ENCODE data around the gene AGTR1. TPM values are rescaled to one million over a fixed set of nuclear protein-coding genes. Genes with fewer than 3 reads are reported as not detected.
"Not testable (repeated sequence)": the region's sequence is repeated elsewhere in the genome, so short reads cannot be mapped to it uniquely, and the experiment has no call there.

AGTR1 gene
- total and polyA plus RNA-seq, 3 experiments from 2014 or later = not detected

DNA sequence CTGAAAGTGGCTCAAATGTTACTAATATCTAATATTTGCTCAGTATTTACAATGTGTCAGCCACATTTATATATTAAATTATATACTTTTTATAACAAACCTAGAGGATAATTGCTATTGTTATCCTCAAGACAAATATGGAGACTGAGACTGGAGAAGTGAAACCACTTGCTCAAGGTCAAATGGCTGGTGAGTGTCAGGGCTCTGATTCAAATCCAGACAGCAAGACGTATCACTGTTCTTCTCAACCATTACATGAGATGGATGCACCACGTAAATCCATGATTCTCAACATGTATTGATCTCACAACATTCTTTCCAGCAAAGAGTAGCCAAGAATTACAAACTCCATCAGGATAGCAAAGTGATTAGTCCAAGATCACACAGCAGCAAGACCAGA lies 76.1 kb downstream of the AGTR1 start:
- Mint-ChIP-seq H3K4me1 (no peaks in the 10 kb centered on the region), H3K27ac (no peak overlapping the region), H3K27me3 (no peaks in the 10 kb centered on the region), H3K4me3 (no peak overlapping the region), H3K36me3 (no peaks in the 10 kb centered on the region), H3K9me3 (peaks cover 2 to 27% (median 4%) of the 10 kb centered on the region in 5 donors)
- H3K4me3 ChIP-seq (ENCODE audit: low read length) = no peak overlapping the region
- no peaks in the 10 kb centered on the region for H3K4me1 ChIP-seq (ENCODE audit: insufficient read depth, low read length)
- DNase-seq = no peak
- no peaks in the 10 kb centered on the region for H3K36me3 ChIP-seq (ENCODE audit: insufficient read depth, low read length)
- ChIA-PET CTCF (no interaction called here), POLR2A (no interaction called here)
- no peak overlapping the region for H3K27ac ChIP-seq (ENCODE audit: low read depth, low read length)
- no peaks in the 10 kb centered on the region for H3K27me3 ChIP-seq (ENCODE audit: insufficient read depth, low read length, poor library complexity, severe bottlenecking)
- H3K9me3 ChIP-seq (ENCODE audit: low read length) = no peaks in the 10 kb centered on the region

- Mint-ChIP-seq H3K27me3 (no peaks in the 10 kb centered on the region), H3K4me1 (no peaks in the 10 kb centered on the region), H3K9me3 (peaks cover 0 to 4% (median 1%) of the 10 kb centered on the region in 5 donors), H3K27ac (no peak overlapping the region), H3K36me3 (no peaks in the 10 kb centered on the region), H3K4me3 (no peak overlapping the region)
- no peak overlapping the region for H3K27ac ChIP-seq (ENCODE audit: low read depth, low read length)
- ChIA-PET POLR2A (no interaction called here), CTCF (no interaction called here)
- no peaks in the 10 kb centered on the region for H3K9me3 ChIP-seq (ENCODE audit: low read length)
- H3K4me3 ChIP-seq (ENCODE audit: low read length) = no peak overlapping the region
- no peaks in the 10 kb centered on the region for H3K27me3 ChIP-seq (ENCODE audit: insufficient read depth, low read length, poor library complexity, severe bottlenecking)
- H3K36me3 ChIP-seq (ENCODE audit: insufficient read depth, low read length) = no peaks in the 10 kb centered on the region
- DNase-seq = no peak
- H3K4me1 ChIP-seq (ENCODE audit: insufficient read depth, low read length) = no peaks in the 10 kb centered on the region
Measured at GRCh38 chr3:148778926-148779325, 81.2 kb downstream of the AGTR1 start.

DNA sequence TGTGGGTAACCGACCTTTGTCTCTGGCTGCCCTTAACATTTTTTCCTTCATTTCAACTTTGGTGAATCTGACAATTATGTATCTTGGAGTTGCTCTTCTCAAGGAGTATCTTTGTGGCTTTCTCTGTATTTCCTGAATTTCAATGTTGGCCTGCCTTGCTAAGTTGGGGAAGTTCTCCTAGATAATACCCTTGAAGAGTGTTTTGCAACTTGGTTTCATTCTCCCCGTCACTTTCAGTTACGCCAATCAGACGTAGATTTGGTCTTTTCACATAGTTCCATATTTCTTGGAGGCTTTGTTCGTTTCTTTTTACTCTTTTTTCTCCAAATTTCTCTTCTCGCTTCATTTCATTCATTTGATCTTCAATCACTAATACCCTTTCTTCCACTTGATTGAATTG lies 87.3 kb downstream of the AGTR1 start:
- H3K9me3 ChIP-seq (ENCODE audit: low read length); POLR2A ChIA-PET; H3K27ac Mint-ChIP-seq; H3K27me3 Mint-ChIP-seq; H3K36me3 ChIP-seq (ENCODE audit: insufficient read depth, low read length); H3K4me3 Mint-ChIP-seq; H3K9me3 Mint-ChIP-seq; H3K36me3 Mint-ChIP-seq; CTCF ChIA-PET; H3K4me1 ChIP-seq (ENCODE audit: insufficient read depth, low read length); DNase-seq; H3K4me1 Mint-ChIP-seq; H3K27ac ChIP-seq (ENCODE audit: low read depth, low read length); H3K27me3 ChIP-seq (ENCODE audit: insufficient read depth, low read length, poor library complexity, severe bottlenecking); H3K4me3 ChIP-seq (ENCODE audit: low read length): not testable (repeated sequence)

DNA sequence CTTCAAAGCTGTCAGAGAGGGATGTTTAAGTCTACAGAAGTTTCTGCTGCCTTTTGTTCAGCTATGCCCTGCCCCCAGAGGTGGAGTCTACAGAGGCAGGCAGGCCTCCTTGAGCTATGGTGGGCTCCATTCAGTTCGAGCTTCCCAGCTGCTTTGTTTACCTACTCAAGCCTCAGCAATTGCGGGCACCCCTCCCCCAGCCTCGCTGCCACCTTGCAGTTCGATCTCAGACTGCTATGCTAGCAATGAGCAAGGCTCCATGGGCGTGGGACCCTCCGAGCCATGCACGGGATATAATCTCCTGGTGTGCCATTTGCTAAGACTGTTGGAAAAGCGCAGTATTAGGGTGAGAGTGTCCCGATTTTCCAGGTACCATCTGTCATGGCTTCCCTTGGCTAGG lies 88.5 kb downstream of the AGTR1 start:
- DNase-seq; H3K36me3 Mint-ChIP-seq; H3K4me1 Mint-ChIP-seq; POLR2A ChIA-PET; H3K27ac Mint-ChIP-seq; H3K27ac ChIP-seq (ENCODE audit: low read depth, low read length); H3K27me3 Mint-ChIP-seq; H3K4me3 ChIP-seq (ENCODE audit: low read length); CTCF ChIA-PET; H3K9me3 Mint-ChIP-seq; H3K4me1 ChIP-seq (ENCODE audit: insufficient read depth, low read length); H3K36me3 ChIP-seq (ENCODE audit: insufficient read depth, low read length); H3K9me3 ChIP-seq (ENCODE audit: low read length); H3K27me3 ChIP-seq (ENCODE audit: insufficient read depth, low read length, poor library complexity, severe bottlenecking); H3K4me3 Mint-ChIP-seq: not testable (repeated sequence)

DNA sequence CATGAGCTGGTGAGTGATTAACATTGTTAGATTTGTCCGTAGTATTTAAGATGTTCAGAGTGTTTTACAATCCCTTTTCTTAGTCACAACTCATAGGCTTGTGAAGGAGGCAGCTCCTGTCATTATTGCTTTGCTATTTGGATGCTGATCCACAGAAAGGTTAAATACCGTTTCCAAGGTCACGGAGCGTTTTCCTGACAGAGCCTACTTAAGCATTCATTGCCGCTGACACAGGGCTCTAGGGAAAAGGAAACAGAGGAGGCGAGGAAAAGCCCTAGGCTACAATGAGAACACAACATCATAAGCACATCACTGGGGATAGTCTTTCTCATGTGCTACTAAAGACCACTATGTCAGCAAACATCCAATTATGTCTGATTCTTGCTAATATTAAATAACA lies 91.4 kb downstream of the AGTR1 start:
- no peaks in the 10 kb centered on the region for H3K27me3 Mint-ChIP-seq
- Histone ChIP-seq H3K9me3 (ENCODE audit: low read length) (no peaks in the 10 kb centered on the region), H3K27me3 (ENCODE audit: insufficient read depth, low read length, poor library complexity, severe bottlenecking) (no peaks in the 10 kb centered on the region), H3K4me3 (ENCODE audit: low read length) (no peak overlapping the region), H3K27ac (ENCODE audit: low read depth, low read length) (no peak overlapping the region), H3K4me1 (ENCODE audit: insufficient read depth, low read length) (no peaks in the 10 kb centered on the region), H3K36me3 (ENCODE audit: insufficient read depth, low read length) (no peaks in the 10 kb centered on the region)
- no peaks in the 10 kb centered on the region for H3K36me3 Mint-ChIP-seq
- no peak overlapping the region for H3K4me3 Mint-ChIP-seq
- POLR2A ChIA-PET = no interaction called here
- CTCF ChIA-PET = no interaction called here
- no peaks in the 10 kb centered on the region for H3K9me3 Mint-ChIP-seq
- H3K27ac Mint-ChIP-seq = no peak overlapping the region
- no peak for DNase-seq
- H3K4me1 Mint-ChIP-seq = no peaks in the 10 kb centered on the region

GRCh38 chr3:148789906-148790305 lies 92.2 kb downstream of the AGTR1 start:
- H3K4me3 ChIP-seq (ENCODE audit: low read length) = no peak overlapping the region
- no peaks in the 10 kb centered on the region for H3K4me1 Mint-ChIP-seq
- H3K36me3 ChIP-seq (ENCODE audit: insufficient read depth, low read length) = no peaks in the 10 kb centered on the region
- no peaks in the 10 kb centered on the region for H3K4me1 ChIP-seq (ENCODE audit: insufficient read depth, low read length)
- no peaks in the 10 kb centered on the region for H3K27me3 ChIP-seq (ENCODE audit: insufficient read depth, low read length, poor library complexity, severe bottlenecking)
- POLR2A ChIA-PET = no interaction called here
- DNase-seq = no peak
- CTCF ChIA-PET = no interaction called here
- H3K27ac Mint-ChIP-seq = no peak overlapping the region
- no peaks in the 10 kb centered on the region for H3K27me3 Mint-ChIP-seq
- H3K36me3 Mint-ChIP-seq = no peaks in the 10 kb centered on the region
- H3K4me3 Mint-ChIP-seq = no peak overlapping the region
- no peak overlapping the region for H3K27ac ChIP-seq (ENCODE audit: low read depth, low read length)
- no peaks in the 10 kb centered on the region for H3K9me3 ChIP-seq (ENCODE audit: low read length)
- H3K9me3 Mint-ChIP-seq = no peaks in the 10 kb centered on the region

- H3K27ac Mint-ChIP-seq = no peak overlapping the region
- no peaks in the 10 kb centered on the region for H3K9me3 Mint-ChIP-seq
- H3K27me3 Mint-ChIP-seq = no peaks in the 10 kb centered on the region
- no peaks in the 10 kb centered on the region for H3K4me1 Mint-ChIP-seq
- H3K36me3 Mint-ChIP-seq = no peaks in the 10 kb centered on the region
- H3K27ac ChIP-seq (ENCODE audit: low read depth, low read length) = no peak overlapping the region
- no peaks in the 10 kb centered on the region for H3K36me3 ChIP-seq (ENCODE audit: insufficient read depth, low read length)
- H3K9me3 ChIP-seq (ENCODE audit: low read length) = no peaks in the 10 kb centered on the region
- ChIA-PET CTCF (no interaction called here), POLR2A (no interaction called here)
- H3K27me3 ChIP-seq (ENCODE audit: insufficient read depth, low read length, poor library complexity, severe bottlenecking) = no peaks in the 10 kb centered on the region
- no peak overlapping the region for H3K4me3 ChIP-seq (ENCODE audit: low read length)
- DNase-seq = no peak
- no peaks in the 10 kb centered on the region for H3K4me1 ChIP-seq (ENCODE audit: insufficient read depth, low read length)
- H3K4me3 Mint-ChIP-seq = no peak overlapping the region
Measured at GRCh38 chr3:148790370-148790769, 92.7 kb downstream of the AGTR1 start.

GRCh38 chr3:148790851-148791735 lies 93.4 kb downstream of the AGTR1 start:
- Mint-ChIP-seq H3K27ac (no peak overlapping the region), H3K4me3 (no peak overlapping the region), H3K27me3 (no peaks in the 10 kb centered on the region), H3K9me3 (no peaks in the 10 kb centered on the region), H3K36me3 (no peaks in the 10 kb centered on the region), H3K4me1 (no peaks in the 10 kb centered on the region)
- H3K27me3 ChIP-seq (ENCODE audit: insufficient read depth, low read length, poor library complexity, severe bottlenecking) = no peaks in the 10 kb centered on the region
- H3K4me1 ChIP-seq (ENCODE audit: insufficient read depth, low read length) = no peaks in the 10 kb centered on the region
- H3K9me3 ChIP-seq (ENCODE audit: low read length) = no peaks in the 10 kb centered on the region
- H3K36me3 ChIP-seq (ENCODE audit: insufficient read depth, low read length) = no peaks in the 10 kb centered on the region
- H3K4me3 ChIP-seq (ENCODE audit: low read length) = no peak overlapping the region
- no peak overlapping the region for H3K27ac ChIP-seq (ENCODE audit: low read depth, low read length)
- ChIA-PET CTCF (no interaction called here), POLR2A (no interaction called here)
- no peak for DNase-seq

GRCh38 chr3:148791920-148792319 lies 94.2 kb downstream of the AGTR1 start:
- no peaks in the 10 kb centered on the region for H3K27me3 ChIP-seq (ENCODE audit: insufficient read depth, low read length, poor library complexity, severe bottlenecking)
- DNase-seq = no peak
- H3K27ac Mint-ChIP-seq = no peak overlapping the region
- CTCF ChIA-PET = no interaction called here
- H3K36me3 ChIP-seq (ENCODE audit: insufficient read depth, low read length) = no peaks in the 10 kb centered on the region
- H3K4me1 Mint-ChIP-seq = no peaks in the 10 kb centered on the region
- H3K36me3 Mint-ChIP-seq = no peaks in the 10 kb centered on the region
- POLR2A ChIA-PET = no interaction called here
- H3K9me3 Mint-ChIP-seq = no peaks in the 10 kb centered on the region
- H3K4me3 Mint-ChIP-seq = no peak overlapping the region
- no peaks in the 10 kb centered on the region for H3K9me3 ChIP-seq (ENCODE audit: low read length)
- no peaks in the 10 kb centered on the region for H3K4me1 ChIP-seq (ENCODE audit: insufficient read depth, low read length)
- no peaks in the 10 kb centered on the region for H3K27me3 Mint-ChIP-seq
- H3K27ac ChIP-seq (ENCODE audit: low read depth, low read length) = no peak overlapping the region
- no peak overlapping the region for H3K4me3 ChIP-seq (ENCODE audit: low read length)
